Fibroblast of mammary gland (primary cell): Measurements from ENCODE around the gene S100P.

ENCODE experiments used
- DNase-seq: peaks from one replicate; pipeline ENCODE4 v3.0.0-alpha.2; 2010; ENCODE audit warnings: low read depth
- H3K4me3 ChIP-seq: 2 replicates; pipeline ENCODE4 v1.5.1; 2011; ENCODE audit warnings: low read depth, mild to moderate bottlenecking, low read length, moderate library complexity; ENCODE audit not compliant: control insufficient read depth
- CTCF ChIP-seq: conservative IDR thresholded peaks from 2 replicates; pipeline ENCODE4 v1.5.1; 2011; ENCODE audit warnings: low read depth, low read length, inconsistent platforms; ENCODE audit not compliant: control insufficient read depth, insufficient read depth

Gene S100P

GRCh38 chr4:6739920-6740319, 46.2 kb downstream of the S100P start:
- no peak overlapping the region for H3K4me3 ChIP-seq
- TF ChIP-seq CTCF, result no peak
- DNase-seq, result no peak

DNA sequence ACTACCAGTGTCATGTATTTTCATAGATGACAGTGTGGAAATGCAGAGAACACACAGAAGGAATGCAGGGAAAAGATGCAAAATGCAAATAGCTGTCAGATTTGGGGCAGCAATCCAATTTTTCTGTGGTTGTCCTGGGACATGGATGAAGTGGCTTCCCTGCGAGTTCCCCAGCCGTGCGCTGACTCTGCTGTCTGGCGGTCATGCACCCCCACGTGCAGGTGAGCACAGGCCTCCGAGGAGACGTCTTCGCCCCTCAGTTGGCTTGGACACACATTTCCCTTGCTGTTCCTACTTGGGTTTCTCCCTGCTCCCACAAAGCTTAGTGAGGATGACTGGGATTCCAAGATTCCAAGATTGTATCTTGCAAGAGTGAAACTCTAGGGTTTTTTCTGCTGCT, 46.7 kb downstream of the S100P start:
- TF ChIP-seq CTCF, result no peak
- no peak overlapping the region for H3K4me3 ChIP-seq
- no peak for DNase-seq

DNA sequence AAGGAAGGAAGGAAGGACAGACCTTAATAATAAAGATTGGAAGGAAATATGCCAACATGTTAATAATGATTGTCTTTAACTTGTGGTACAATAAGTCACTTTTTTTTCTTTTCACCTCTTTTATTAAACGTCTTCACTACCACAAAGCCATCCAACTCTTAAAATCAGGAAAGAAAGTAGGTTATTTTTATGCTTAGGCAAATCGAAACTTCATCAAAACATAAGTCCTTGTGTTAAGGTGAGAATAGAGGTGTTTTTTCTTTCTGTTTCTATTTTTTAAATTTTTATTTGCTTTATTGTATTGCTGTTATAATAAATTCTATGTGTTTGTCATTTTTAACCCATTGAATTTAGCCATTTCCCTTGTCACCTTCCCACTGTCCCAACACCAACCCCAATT, 48.8 kb downstream of the S100P start:
- H3K4me3 ChIP-seq, result no peak overlapping the region
- TF ChIP-seq CTCF, result no peak
- DNase-seq, result no peak

DNA sequence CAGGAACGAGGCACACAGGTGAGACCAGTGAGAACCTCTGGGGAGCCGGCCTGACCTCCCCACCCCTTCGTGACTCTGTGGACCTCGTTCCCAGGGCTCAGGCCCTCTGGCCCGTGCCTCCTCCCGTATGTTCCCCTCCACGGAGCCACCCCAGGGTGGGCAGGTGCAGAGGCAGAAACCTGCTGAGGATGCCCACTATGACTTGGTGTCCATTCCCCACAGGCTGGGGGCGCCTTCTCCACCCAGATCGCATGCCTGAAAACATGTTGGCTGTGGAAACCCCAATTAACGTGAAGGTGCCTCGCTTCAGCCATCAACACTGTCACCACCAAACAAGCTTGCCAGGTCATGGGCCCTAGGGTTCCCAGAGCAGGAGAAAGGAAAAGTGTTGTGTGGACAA, 49.3 kb downstream of the S100P start:
- H3K4me3 ChIP-seq, result no peak overlapping the region
- no peak for TF ChIP-seq CTCF
- no peak for DNase-seq
